IMR-90 (cell line): Measurements from ENCODE around the gene FFAR2. TPM values are rescaled to one million over a fixed set of nuclear protein-coding genes. Genes with fewer than 3 reads are reported as not detected.

Experiments
- ATAC-seq: fragments of 200-7000 bp; cut with Tn5 transposase; 2 replicates; pipeline ENCODE4 v1.9.1; 2020; ENCODE audit warnings: low read depth, mild to moderate bottlenecking, moderate library complexity
- BruUV-seq: library from RNA; stranded (reverse); fragments of 400-500 nt; replicated peaks from 2 replicates; lab custom pipeline; 2021; lab: Mats Ljungman, UMichigan
- CTCF ChIA-PET: fragments of 300-600 bp; formaldehyde crosslinking; extraction: SDS; loops from one replicate; lab custom pipeline; 2021; ENCODE audit warnings: antibody characterized with exemption; lab: Yijun Ruan, JAX
- POLR2A ChIA-PET: fragments of 300-600 bp; sonication (Branson Sonifier 250); formaldehyde crosslinking; loops from one replicate; lab custom pipeline; 2022; ENCODE audit warnings: antibody characterized with exemption; ENCODE audit not compliant: unreplicated experiment; lab: Charles Lee
- DNase-seq: peaks from one replicate; pipeline ENCODE4 v3.0.0; 2013
- H2AFZ ChIP-seq: replicated peaks from 2 replicates; pipeline ENCODE3; 2013; ENCODE audit warnings: low read length, mild to moderate bottlenecking; ENCODE audit not compliant: poor library complexity
- H2AK5ac ChIP-seq: 2 replicates; pipeline ENCODE4 v1.6.1; 2013; ENCODE audit warnings: low read depth, low read length, inconsistent platforms
- H2AK9ac ChIP-seq: replicated peaks from 2 replicates; pipeline ENCODE3; 2013; ENCODE audit warnings: mild to moderate bottlenecking, low read depth, low read length, moderate library complexity; ENCODE audit not compliant: poor library complexity
- H2BK120ac ChIP-seq: 2 replicates; pipeline ENCODE4 v1.6.1; 2013; ENCODE audit warnings: low read depth, low read length, inconsistent platforms
- H2BK15ac ChIP-seq: 3 replicates; pipeline ENCODE4 v1.6.1; 2013; ENCODE audit warnings: low read depth, low read length, inconsistent platforms
- H2BK20ac ChIP-seq: 2 replicates; pipeline ENCODE4 v1.6.1; 2013; ENCODE audit warnings: low read depth, mild to moderate bottlenecking, inconsistent platforms, low read length, moderate library complexity
- H2BK5ac ChIP-seq: 2 replicates; pipeline ENCODE4 v1.6.1; 2013; ENCODE audit warnings: mild to moderate bottlenecking, low read depth, low read length, inconsistent platforms; ENCODE audit not compliant: poor library complexity, severe bottlenecking
- H3K14ac ChIP-seq: replicated peaks from 2 replicates; pipeline ENCODE4 v1.6.1; 2013; ENCODE audit warnings: low read depth, low read length, inconsistent platforms
- H3K18ac ChIP-seq: 2 replicates; pipeline ENCODE4 v1.6.1; 2013; ENCODE audit warnings: low read depth, low read length, control low read depth
- H3K23ac ChIP-seq: 2 replicates; pipeline ENCODE4 v1.6.1; 2013; ENCODE audit warnings: low read depth, low read length, inconsistent platforms
- H3K27ac ChIP-seq: 2 replicates; pipeline ENCODE4 v1.5.1; 2013; ENCODE audit warnings: mild to moderate bottlenecking, control low read depth, low read length; ENCODE audit not compliant: insufficient read depth
- H3K27me3 ChIP-seq: 2 replicates; pipeline ENCODE4 v1.6.1; 2013; ENCODE audit warnings: low read length; ENCODE audit not compliant: control insufficient read depth, insufficient read depth
- H3K36me3 ChIP-seq: 2 replicates; pipeline ENCODE4 v1.6.1; 2013; ENCODE audit warnings: low read length, mixed read lengths; ENCODE audit not compliant: control insufficient read depth, insufficient read depth
- H3K4ac ChIP-seq: 2 replicates; pipeline ENCODE4 v1.6.1; 2013; ENCODE audit warnings: low read depth, low read length, inconsistent platforms
- H3K4me1 ChIP-seq: 2 replicates; pipeline ENCODE4 v1.6.1; 2013; ENCODE audit warnings: low read length, mixed read lengths; ENCODE audit not compliant: control insufficient read depth, insufficient read depth
- H3K4me2 ChIP-seq: 2 replicates; pipeline ENCODE4 v1.6.1; 2013; ENCODE audit warnings: low read depth, mild to moderate bottlenecking, control low read depth, low read length, moderate library complexity
- H3K4me3 ChIP-seq: 2 replicates; pipeline ENCODE4 v1.5.1; 2013; ENCODE audit warnings: low read depth, mild to moderate bottlenecking, control low read depth, low read length, moderate library complexity; ENCODE audit not compliant: insufficient read depth
- H3K56ac ChIP-seq: 2 replicates; pipeline ENCODE4 v1.6.1; 2013; ENCODE audit warnings: low read length, inconsistent platforms; ENCODE audit not compliant: insufficient read depth; ENCODE audit errors: extremely low read depth
- H3K79me1 ChIP-seq, 2 experiments: 2 replicates each; pipeline ENCODE4 v1.6.1; 2013; ENCODE audit warnings: low read length in 2 of 2, inconsistent platforms in 1 of 2, low read depth in 1 of 2
- H3K9ac ChIP-seq: 2 replicates; pipeline ENCODE4 v1.6.1; 2013; ENCODE audit warnings: low read depth, low read length, control low read depth
- H3K9me1 ChIP-seq: 2 replicates; pipeline ENCODE4 v1.6.1; 2013; ENCODE audit warnings: low read length, inconsistent platforms; ENCODE audit not compliant: insufficient read depth
- H3K9me3 ChIP-seq: 2 replicates; pipeline ENCODE4 v1.6.1; 2013; ENCODE audit warnings: low read length; ENCODE audit not compliant: control insufficient read depth, insufficient read depth
- H4K20me1 ChIP-seq: 2 replicates; pipeline ENCODE4 v1.6.1; 2013; ENCODE audit warnings: low read length, inconsistent platforms; ENCODE audit not compliant: insufficient read depth
- H4K5ac ChIP-seq: 2 replicates; pipeline ENCODE4 v1.6.1; 2013; ENCODE audit warnings: mild to moderate bottlenecking, low read depth, low read length, control low read depth
- H4K8ac ChIP-seq, 2 experiments: 2 replicates each; pipeline ENCODE4 v1.6.1; 2013; ENCODE audit warnings: low read depth in 2 of 2, low read length in 2 of 2, control low read depth in 1 of 2, inconsistent platforms in 1 of 2
- H4K91ac ChIP-seq: 2 replicates; pipeline ENCODE4 v1.6.1; 2013; ENCODE audit warnings: low read depth, low read length, inconsistent platforms; ENCODE audit not compliant: insufficient read depth
- MAZ ChIP-seq: IDR thresholded peaks from 2 replicates; pipeline ENCODE4 v1.6.1; 2012; ENCODE audit warnings: low read depth, mild to moderate bottlenecking, low read length, improper control_type of control experiment, moderate library complexity, borderline replicate concordance
- RAD21 ChIP-seq: IDR thresholded peaks from 2 replicates; pipeline ENCODE4 v1.6.1; 2012; ENCODE audit warnings: low read length, improper control_type of control experiment
- WGBS, 2 experiments: methylation state at CpG; one replicate each; pipeline versions ENCODE4 v1.1.5 to v1.1.7; 2013; ENCODE audit warnings: missing lambda C conversion rate in 2 of 2; ENCODE audit not compliant: insufficient read length in 1 of 2; ENCODE audit errors: extremely low coverage in 2 of 2; 5-methylcytosine and 5-hydroxymethylcytosine counted together
- dilution Hi-C: fragments of 300-500 bp; cut with HindIII; formaldehyde crosslinking; loops from one replicate; pipeline ENCODE4 v1.14.3; 2018; ENCODE audit warnings: low sequenced_read_pairs; ENCODE audit not compliant: unreplicated experiment
- in situ Hi-C: fragments of 300-500 bp; cut with MboI; formaldehyde crosslinking; loops from 3 replicates; pipeline ENCODE4 v1.14.3; 2019; ENCODE audit warnings: low sequenced_read_pairs, inconsistent platforms, mixed read lengths
- intact Hi-C: fragments of 100-400 bp; cut with micrococcal nuclease; formaldehyde crosslinking; loops from 2 replicates; pipeline ENCODE4 v1.10.0; 2022
- polyA plus RNA-seq, 3 experiments: library from polyadenylated mRNA; depleted of rRNA; stranded (reverse); fragments of >200 nt; gene quantifications; 2 replicates each; pipeline ENCODE4 v1.2.3, GENCODE V29; 2012; ENCODE audit warnings: low replicate concordance in 1 of 3
- total RNA-seq: library from RNA; depleted of rRNA; stranded (reverse); fragments of >200 nt; gene quantifications from 2 replicates; pipeline ENCODE4 v1.2.3, GENCODE V29; 2012
- TF ChIP-seq, protein P1 (sequence below): conservative IDR thresholded peaks from 2 replicates; pipeline ENCODE4 v1.5.1; 2012; ENCODE audit warnings: mild to moderate bottlenecking, low read depth, low read length, improper control_type of control experiment

FFAR2 gene
- total and polyA plus RNA-seq, 2 of the 4 experiments (the other 2 are of a cell fraction): not detected

DNA sequence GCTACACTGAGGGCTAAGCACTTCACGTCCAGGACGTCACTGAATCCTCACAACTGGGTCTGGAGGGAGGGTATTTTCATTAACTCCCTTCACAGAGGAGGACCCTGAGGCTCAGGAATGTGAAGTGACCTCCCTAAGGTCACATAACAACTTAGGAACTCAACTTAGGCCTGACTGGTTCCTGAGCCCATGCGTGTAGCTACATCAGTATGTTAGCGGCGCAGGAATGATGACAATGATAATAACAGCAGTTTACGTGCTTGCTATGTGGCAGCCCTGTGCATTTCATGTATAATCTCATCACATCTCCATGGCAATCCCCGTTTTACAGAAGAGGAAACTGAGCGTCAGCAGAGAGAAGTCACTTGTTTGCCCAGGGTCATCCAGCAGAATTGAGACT lies 23.9 kb downstream of the FFAR2 start:
- ATAC-seq (no peak), DNase-seq (no peak)
- no peak overlapping the region for H4K8ac ChIP-seq
- H4K5ac ChIP-seq: no peak overlapping the region
- no peak overlapping the region for H3K18ac ChIP-seq
- H3K4me1 ChIP-seq: no peaks in the 10 kb centered on the region
- H3K9me1 ChIP-seq: no peaks in the 10 kb centered on the region
- H3K79me1 ChIP-seq: no peaks in the 10 kb centered on the region
- no peak overlapping the region for H2BK120ac ChIP-seq
- no peak overlapping the region for H3K9ac ChIP-seq
- BruUV-seq: no TSS peak
- intact Hi-C loops: no loop called here
- ChIA-PET POLR2A (no interaction called here), CTCF (no interaction called here)
- no peaks in the 10 kb centered on the region for H3K36me3 ChIP-seq
- H3K9me3 ChIP-seq: no peaks in the 10 kb centered on the region
- no peak overlapping the region for H2BK5ac ChIP-seq
- no peak overlapping the region for H3K14ac ChIP-seq
- no peak overlapping the region for H4K91ac ChIP-seq
- H3K56ac ChIP-seq: no peak overlapping the region
- no peak overlapping the region for H3K4me3 ChIP-seq
- H2BK20ac ChIP-seq: no peak overlapping the region
- no peaks in the 10 kb centered on the region for H4K20me1 ChIP-seq
- no peak overlapping the region for H2BK15ac ChIP-seq
- H3K23ac ChIP-seq: no peak overlapping the region
- H2AK5ac ChIP-seq: no peak overlapping the region
- dilution Hi-C loops: no loop called here
- in situ Hi-C loops: no loop called here
- WGBS, 2 experiments: 92% methylated on average over 4 of the region's 8 CpGs; no CpG with 5 or more reads in 1 of the 2 experiments
- H2AK9ac ChIP-seq: no peak overlapping the region
- TF ChIP-seq MAZ: no peak
- TF ChIP-seq, protein P1, sequence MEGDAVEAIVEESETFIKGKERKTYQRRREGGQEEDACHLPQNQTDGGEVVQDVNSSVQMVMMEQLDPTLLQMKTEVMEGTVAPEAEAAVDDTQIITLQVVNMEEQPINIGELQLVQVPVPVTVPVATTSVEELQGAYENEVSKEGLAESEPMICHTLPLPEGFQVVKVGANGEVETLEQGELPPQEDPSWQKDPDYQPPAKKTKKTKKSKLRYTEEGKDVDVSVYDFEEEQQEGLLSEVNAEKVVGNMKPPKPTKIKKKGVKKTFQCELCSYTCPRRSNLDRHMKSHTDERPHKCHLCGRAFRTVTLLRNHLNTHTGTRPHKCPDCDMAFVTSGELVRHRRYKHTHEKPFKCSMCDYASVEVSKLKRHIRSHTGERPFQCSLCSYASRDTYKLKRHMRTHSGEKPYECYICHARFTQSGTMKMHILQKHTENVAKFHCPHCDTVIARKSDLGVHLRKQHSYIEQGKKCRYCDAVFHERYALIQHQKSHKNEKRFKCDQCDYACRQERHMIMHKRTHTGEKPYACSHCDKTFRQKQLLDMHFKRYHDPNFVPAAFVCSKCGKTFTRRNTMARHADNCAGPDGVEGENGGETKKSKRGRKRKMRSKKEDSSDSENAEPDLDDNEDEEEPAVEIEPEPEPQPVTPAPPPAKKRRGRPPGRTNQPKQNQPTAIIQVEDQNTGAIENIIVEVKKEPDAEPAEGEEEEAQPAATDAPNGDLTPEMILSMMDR: no peak
- TF ChIP-seq RAD21: no peak
- H3K27me3 ChIP-seq: peaks cover 3% of the 10 kb centered on the region
- H2AFZ ChIP-seq: no peak overlapping the region
- H3K4me2 ChIP-seq: no peak overlapping the region
- no peak overlapping the region for H3K4ac ChIP-seq
- H3K27ac ChIP-seq: no peak overlapping the region
